Measurements from ENCODE around the gene VCL.
"Not testable (repeated sequence)": the region's sequence is repeated elsewhere in the genome, so short reads cannot be mapped to it uniquely, and the experiment has no call there.

VCL gene

DNA sequence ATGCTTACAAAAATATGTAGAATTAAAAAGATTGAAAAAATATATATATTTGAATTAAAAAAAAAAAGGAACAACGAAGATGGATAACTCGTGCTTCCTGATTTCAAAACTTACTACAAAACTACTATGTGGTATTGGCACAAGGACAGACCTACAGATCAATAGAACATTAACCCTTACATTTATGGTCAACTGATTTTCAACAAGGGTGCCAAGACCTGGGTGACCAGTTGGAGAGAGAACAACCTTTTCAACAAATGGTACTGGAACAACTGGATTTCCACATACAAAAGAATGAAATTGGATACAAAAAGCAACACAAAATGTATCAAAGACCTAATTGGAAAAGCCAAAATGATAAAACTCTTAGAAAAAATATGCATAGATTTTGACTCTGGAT, 142.6 kb downstream of the VCL start:
- ChIA-PET POLR2A (no interaction called here), CTCF (no interaction called here)
- TF ChIP-seq, protein P1, sequence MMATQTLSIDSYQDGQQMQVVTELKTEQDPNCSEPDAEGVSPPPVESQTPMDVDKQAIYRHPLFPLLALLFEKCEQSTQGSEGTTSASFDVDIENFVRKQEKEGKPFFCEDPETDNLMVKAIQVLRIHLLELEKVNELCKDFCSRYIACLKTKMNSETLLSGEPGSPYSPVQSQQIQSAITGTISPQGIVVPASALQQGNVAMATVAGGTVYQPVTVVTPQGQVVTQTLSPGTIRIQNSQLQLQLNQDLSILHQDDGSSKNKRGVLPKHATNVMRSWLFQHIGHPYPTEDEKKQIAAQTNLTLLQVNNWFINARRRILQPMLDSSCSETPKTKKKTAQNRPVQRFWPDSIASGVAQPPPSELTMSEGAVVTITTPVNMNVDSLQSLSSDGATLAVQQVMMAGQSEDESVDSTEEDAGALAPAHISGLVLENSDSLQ (IDR thresholded peaks at IDR 0.05), result no peak
- no peak for TF ChIP-seq FOXM1 (IDR thresholded peaks at IDR 0.05; ENCODE audit: borderline replicate concordance)
- TF ChIP-seq BHLHE40 (IDR thresholded peaks at IDR 0.05; ENCODE audit: borderline replicate concordance), result no peak
- no peak for TF ChIP-seq ARNT (IDR thresholded peaks at IDR 0.05)
- TF ChIP-seq NFRKB (IDR thresholded peaks at IDR 0.05), result no peak
- no peak for TF ChIP-seq SUZ12 (IDR thresholded peaks at IDR 0.05)
- TF ChIP-seq CTBP1 (IDR thresholded peaks at IDR 0.05; ENCODE audit: borderline replicate concordance), result no peak
- no peak for TF ChIP-seq SP1 (IDR thresholded peaks at IDR 0.05)
- DNase-seq (ENCODE audit: extremely low spot score), result no peak

DNA sequence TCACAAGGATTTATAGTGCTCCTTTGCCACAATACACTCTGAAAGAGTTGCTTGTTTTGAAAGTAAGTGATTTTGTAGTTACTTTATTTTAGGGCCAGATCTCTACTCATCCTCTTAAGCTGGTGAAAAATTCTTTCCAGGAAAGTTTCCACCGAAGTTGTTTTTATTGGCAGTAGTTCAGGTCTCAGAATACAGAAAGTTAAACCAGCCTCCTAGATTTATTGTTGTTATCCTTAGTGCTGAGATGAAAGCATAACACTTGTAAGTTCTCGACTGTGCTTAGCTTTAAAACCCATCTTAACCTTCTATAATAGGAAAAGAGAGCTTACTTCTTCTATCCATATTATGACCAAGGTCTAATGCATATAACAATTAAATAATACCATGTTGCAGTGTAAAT, 147.2 kb downstream of the VCL start:
- peak; percentile 23 for DNase-seq (ENCODE audit: extremely low spot score)
- ChIA-PET CTCF (interaction anchor here (0.6 kb wide), 1 partner anchor 15 kb away, joined by 5 read pairs; no protein-coding TSS in a partner anchor), POLR2A (interaction anchor here (0.8 to 1.1 kb wide), 2 partner anchors 31 to 82 kb away, joined by 3 to 6 read pairs; no protein-coding TSS in a partner anchor)
- TF ChIP-seq, protein P1 (IDR thresholded peaks at IDR 0.05), result peak; percentile 68
- peak; percentile 71 for TF ChIP-seq CTBP1 (IDR thresholded peaks at IDR 0.05; ENCODE audit: borderline replicate concordance)
- no peak for TF ChIP-seq ZNF384 (IDR thresholded peaks at IDR 0.05)
- TF ChIP-seq ARNT (IDR thresholded peaks at IDR 0.05), result 0 out of 2 replicates have a peak, but pooled peaks have one; percentile 35
- no peak for TF ChIP-seq HDGF (IDR thresholded peaks at IDR 0.05; ENCODE audit: borderline replicate concordance)
- no peak for TF ChIP-seq SP1 (IDR thresholded peaks at IDR 0.05)
- TF ChIP-seq ELF4 (IDR thresholded peaks at IDR 0.05), result no peak

DNA sequence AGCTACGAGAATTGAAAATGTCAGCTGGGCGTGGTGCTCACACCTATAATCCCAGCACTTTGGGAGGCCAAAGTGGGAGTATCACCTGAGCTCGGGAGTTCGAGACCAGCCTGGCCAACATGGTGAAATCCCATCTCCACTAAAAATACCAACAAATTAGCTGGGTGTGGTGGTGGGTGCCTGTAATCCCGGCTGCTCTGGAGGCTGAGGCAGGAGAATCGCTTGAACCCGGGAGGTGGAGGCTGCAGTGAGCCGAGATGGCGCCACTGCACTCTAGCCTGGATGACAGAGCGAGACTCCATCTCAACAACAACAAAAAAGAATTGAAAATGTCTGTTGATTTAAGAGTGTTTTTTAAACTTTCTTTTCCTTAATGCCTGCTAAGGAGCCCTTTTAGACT, 149.1 kb downstream of the VCL start:
- POLR2A ChIA-PET, result interaction anchor here (1.2 kb wide), 1 partner anchor 12 kb away, joined by 4 read pairs; no protein-coding TSS in a partner anchor
- CTCF ChIA-PET; DNase-seq (ENCODE audit: extremely low spot score): not testable (repeated sequence)

DNA sequence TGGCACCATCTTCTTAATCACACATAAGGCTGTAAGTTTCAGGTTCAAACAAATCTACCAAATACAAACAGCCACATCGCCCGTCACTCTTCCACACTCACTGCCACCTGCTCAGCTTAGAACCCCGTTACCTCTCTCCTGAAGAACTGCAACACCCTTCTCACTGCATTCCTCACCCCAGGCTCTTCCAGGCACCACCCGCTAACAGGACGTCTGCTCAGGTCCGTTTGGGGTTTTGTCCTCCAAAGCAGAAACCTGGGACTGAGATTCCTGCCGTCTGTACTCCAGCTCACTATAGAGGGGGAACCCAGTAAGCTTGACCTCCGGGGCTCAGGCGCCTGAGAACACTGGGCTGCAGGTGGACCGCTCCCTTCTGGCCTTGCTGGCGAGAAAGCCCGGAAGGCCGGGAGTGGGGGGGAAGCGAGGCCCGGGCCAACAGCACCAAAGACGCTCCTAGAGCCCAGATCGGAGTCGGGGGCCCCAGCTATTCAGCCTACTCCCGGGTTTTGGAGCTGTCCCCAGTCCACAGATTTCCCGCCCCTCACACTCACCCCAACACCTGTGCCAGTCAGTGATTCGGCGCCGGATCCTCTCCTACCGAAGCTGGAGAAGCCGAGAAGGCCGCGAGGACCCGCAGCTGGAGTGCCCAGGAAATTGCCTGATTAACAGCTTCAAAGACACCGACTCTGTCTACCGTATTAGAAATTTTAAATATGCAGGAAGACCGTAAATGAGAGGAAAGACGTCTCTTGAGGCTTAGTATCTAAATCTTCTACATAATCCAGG, 152.5 kb downstream of the VCL start, which contains the start of gene AP3M1:
Gene AP3M1, minus strand, starts transcription at position 625 of the 786 bp plus-strand sequence. CDS start 12,449 bp downstream, outside the sequence.
- DNase-seq (ENCODE audit: extremely low spot score), result peak; percentile 71
- no peak for TF ChIP-seq BHLHE40 (IDR thresholded peaks at IDR 0.05; ENCODE audit: borderline replicate concordance)
- peak; percentile 47; the same call in 1 of the 2 replicates for TF ChIP-seq L3MBTL2 (conservative IDR thresholded peaks at IDR 0.05)
- TF ChIP-seq FOXM1 (IDR thresholded peaks at IDR 0.05; ENCODE audit: borderline replicate concordance), result no peak
- ChIA-PET POLR2A (interaction anchor here (0.6 to 1.5 kb wide), 6 partner anchors 22 to 150 kb away, joined by 3 to 5 read pairs (median 4); no protein-coding TSS in a partner anchor), CTCF (interaction anchor here (1.6 kb wide), 1 partner anchor 88 kb away, joined by 5 read pairs; no protein-coding TSS in a partner anchor)

DNA sequence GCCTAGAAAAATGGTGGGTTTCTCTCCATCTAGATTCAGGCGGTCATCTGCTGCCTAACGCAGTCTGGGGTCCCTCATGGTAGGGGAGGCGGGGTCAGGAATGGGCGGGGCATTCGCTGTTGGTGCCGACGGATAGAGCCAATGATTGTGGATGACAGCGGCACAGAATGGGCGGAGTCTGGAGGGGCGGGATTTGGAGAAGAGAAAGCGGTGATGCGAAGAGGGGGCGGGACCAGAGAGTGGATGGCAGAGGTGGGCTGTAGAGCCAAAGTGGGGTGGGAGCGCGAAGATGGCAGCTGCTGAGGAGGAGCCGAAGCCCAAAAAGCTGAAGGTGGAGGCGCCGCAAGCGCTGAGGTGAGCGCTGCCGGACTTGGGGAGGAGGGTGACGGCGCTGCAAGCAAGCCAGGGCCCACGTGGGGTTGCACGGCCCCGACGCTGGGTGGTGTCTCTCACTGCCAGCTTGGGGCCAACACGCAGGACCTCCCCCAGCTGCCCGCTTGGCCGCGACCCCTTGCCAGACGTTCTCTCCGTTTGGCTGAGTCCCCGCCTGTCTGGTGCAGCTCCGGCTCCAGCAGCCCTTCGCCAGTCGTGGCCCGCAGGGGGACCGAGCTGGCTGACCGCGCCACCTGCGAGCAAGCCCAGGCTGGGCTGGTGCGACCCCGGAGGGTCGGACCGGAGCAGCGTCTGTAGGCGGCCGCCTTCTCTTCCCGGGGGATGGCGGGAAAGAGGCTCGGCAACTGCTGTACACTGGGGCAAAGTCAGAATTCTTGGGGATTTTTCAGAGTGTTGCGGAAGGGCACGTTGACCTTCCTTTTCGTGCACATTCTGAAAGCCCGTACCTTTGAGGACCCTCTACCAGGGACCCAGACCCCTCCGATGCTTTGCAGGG, 153.3 kb downstream of the VCL start, which contains the start of gene ADK:
Gene ADK, plus strand, starts transcription at position 232 of the 889 bp plus-strand sequence. Its CDS starts 58 bp downstream, at position 290.
- no peak for TF ChIP-seq BHLHE40 (IDR thresholded peaks at IDR 0.05; ENCODE audit: borderline replicate concordance)
- TF ChIP-seq, protein P1 (IDR thresholded peaks at IDR 0.05), result peak; percentile 81
- TF ChIP-seq FOXK2 (IDR thresholded peaks at IDR 0.05), result no peak
- peak; percentile 46 for TF ChIP-seq L3MBTL2 (conservative IDR thresholded peaks at IDR 0.05)
- TF ChIP-seq SP1 (IDR thresholded peaks at IDR 0.05), result peak; percentile 25; the same call in 1 of the 2 replicates
- CTCF ChIA-PET, result interaction anchor here (0.6 to 1.6 kb wide), 2 partner anchors 15 to 88 kb away, joined by 3 to 5 read pairs; no protein-coding TSS in a partner anchor
- peak; percentile 98 for DNase-seq (ENCODE audit: extremely low spot score)
- POLR2A ChIA-PET, result interaction anchor here (0.6 to 1.5 kb wide), 7 partner anchors 21 to 151 kb away, joined by 3 to 5 read pairs (median 4); no protein-coding TSS in a partner anchor

DNA sequence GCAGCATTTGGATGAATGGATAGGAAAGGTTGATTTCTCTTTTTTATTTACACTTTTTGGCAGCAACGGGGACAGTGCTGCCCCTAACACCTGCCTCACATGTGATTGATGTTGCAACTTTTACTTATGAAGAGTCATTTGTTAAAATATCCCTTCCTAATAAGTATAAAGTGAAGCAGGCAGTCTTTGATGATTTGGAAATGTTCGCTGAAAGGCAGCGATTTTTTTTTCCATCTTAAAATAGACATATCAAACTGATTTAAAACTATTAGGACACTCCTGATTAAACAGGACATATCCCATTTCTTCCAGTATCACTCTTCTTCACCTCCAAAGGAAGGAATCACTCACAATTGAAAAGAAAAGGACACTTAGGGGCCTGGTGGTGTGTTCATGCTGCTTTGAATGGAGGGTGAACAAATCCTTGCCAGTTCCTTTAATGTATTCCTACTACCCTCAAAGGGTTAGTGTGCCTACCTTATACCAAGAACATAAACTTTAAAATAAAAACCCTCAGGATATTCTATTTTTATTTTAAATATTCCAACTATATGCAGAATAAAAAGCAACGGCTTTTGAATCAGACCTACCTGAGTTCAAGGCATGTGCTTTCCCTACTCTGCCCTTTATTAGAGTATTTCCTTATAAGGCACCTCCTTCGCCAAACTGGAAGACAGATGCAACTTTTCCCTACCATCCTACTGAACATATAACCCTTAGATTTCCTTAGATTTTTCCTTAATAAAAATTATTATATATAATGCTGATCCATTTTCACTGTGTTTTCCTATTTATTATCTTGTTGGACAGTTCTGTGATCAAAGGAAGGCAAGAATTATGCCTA, 154.2 kb downstream of the VCL start:
- DNase-seq (ENCODE audit: extremely low spot score), result no peak
- POLR2A ChIA-PET, result interaction anchor here (0.7 kb wide), 1 partner anchor 59 kb away, joined by 4 read pairs; no protein-coding TSS in a partner anchor
- TF ChIP-seq TARDBP (IDR thresholded peaks at IDR 0.05) (no peak), NFRKB (IDR thresholded peaks at IDR 0.05) (no peak), ARNT (IDR thresholded peaks at IDR 0.05) (no peak), ELF4 (IDR thresholded peaks at IDR 0.05) (no peak), FOXM1 (IDR thresholded peaks at IDR 0.05; ENCODE audit: borderline replicate concordance) (no peak), BHLHE40 (IDR thresholded peaks at IDR 0.05; ENCODE audit: borderline replicate concordance) (no peak), FOXA1 (IDR thresholded peaks at IDR 0.05) (no peak), ZNF384 (IDR thresholded peaks at IDR 0.05) (no peak), FOXK2 (IDR thresholded peaks at IDR 0.05) (no peak)
- CTCF ChIA-PET, result interaction anchor here (1.2 to 1.6 kb wide), 2 partner anchors 11 to 87 kb away, joined by 3 to 5 read pairs; no protein-coding TSS in a partner anchor

Measured in HEK293T (cell line).